Measurements from ENCODE around the gene ACOT2.
"Not testable (repeated sequence)": the region's sequence is repeated elsewhere in the genome, so short reads cannot be mapped to it uniquely, and the experiment has no call there.

GRCh38 chr14:73577214-73577613 is 8.2 kb downstream of the ACOT2 start:
- TF ChIP-seq CTCF (conservative IDR thresholded peaks at IDR 0.05; ENCODE audit: low read depth, low read length); EZH2 (IDR thresholded peaks at IDR 0.05; ENCODE audit: borderline replicate concordance, low read depth, low read length, poor library complexity, severe bottlenecking): not testable (repeated sequence)
